CD4-positive, CD25-positive, alpha-beta regulatory T cell (primary cell): ENCODE measurements around the gene HLA-DMA. TPM values are rescaled to one million over a fixed set of nuclear protein-coding genes. Genes with fewer than 3 reads are reported as not detected.
"Not testable (repeated sequence)": the region's sequence is repeated elsewhere in the genome, so short reads cannot be mapped to it uniquely, and the experiment has no call there.

ENCODE experiments used
- ATAC-seq, 2 donors: fragments of 150-1000 bp; cut with Tn5 transposase; one replicate each; pipeline ENCODE4 v1.10.0; 2021; ENCODE audit warnings: low read depth in 2 of 2, moderate number of reproducible peaks in 2 of 2, moderate library complexity in 1 of 2
- DNase-seq, 3 donors: peaks; one replicate each; pipeline versions ENCODE4 v3.0.0 to v3.0.0-alpha.2; 2012 to 2022; ENCODE audit warnings: mixed read lengths in 1 of 3
- H3K27ac ChIP-seq: one replicate; pipeline ENCODE4 v1.7.0; 2013; ENCODE audit warnings: mild to moderate bottlenecking, low read length; ENCODE audit not compliant: insufficient read depth, poor library complexity, severe bottlenecking
- H3K27me3 ChIP-seq: one replicate; pipeline ENCODE4 v1.7.0; 2013; ENCODE audit warnings: low read length; ENCODE audit not compliant: control insufficient read depth, insufficient read depth
- H3K36me3 ChIP-seq: one replicate; pipeline ENCODE4 v1.7.0; 2013; ENCODE audit warnings: mild to moderate bottlenecking, low read length, moderate library complexity; ENCODE audit not compliant: control insufficient read depth, insufficient read depth
- H3K4me1 ChIP-seq: 2 replicates; pipeline ENCODE4 v1.7.0; 2013; ENCODE audit warnings: mild to moderate bottlenecking, low read length; ENCODE audit not compliant: insufficient read depth, control insufficient read depth, poor library complexity, severe bottlenecking
- H3K4me3 ChIP-seq: one replicate; pipeline ENCODE4 v1.7.0; 2013; ENCODE audit warnings: low read depth, mild to moderate bottlenecking, low read length, moderate library complexity
- H3K9me3 ChIP-seq, 2 experiments: 1 replicate in 1 of 2; 2 replicates in 1 of 2; pipeline ENCODE4 v1.7.0; 2013; ENCODE audit warnings: low read length in 2 of 2, mild to moderate bottlenecking in 1 of 2, moderate library complexity in 1 of 2; ENCODE audit not compliant: control insufficient read depth in 2 of 2
- H3K27ac Mint-ChIP-seq, 3 donors: one replicate each; pipeline ENCODE4 v1.8.0; 2020 to 2022; ENCODE audit warnings: mild to moderate bottlenecking in 3 of 3, mixed read lengths in 3 of 3, moderate library complexity in 2 of 3
- H3K27me3 Mint-ChIP-seq: one replicate; pipeline ENCODE4 v1.8.0; 2022; ENCODE audit warnings: mild to moderate bottlenecking, mixed read lengths
- H3K36me3 Mint-ChIP-seq: one replicate; pipeline ENCODE4 v1.8.0; 2020; ENCODE audit warnings: mixed read lengths
- H3K4me1 Mint-ChIP-seq, 4 donors: one replicate each; pipeline ENCODE4 v1.8.0; 2020 to 2022; ENCODE audit warnings: mixed read lengths in 4 of 4, mild to moderate bottlenecking in 1 of 4
- H3K4me3 Mint-ChIP-seq, 4 donors: one replicate each; pipeline ENCODE4 v1.8.0; 2020 to 2022; ENCODE audit warnings: mild to moderate bottlenecking in 4 of 4, mixed read lengths in 4 of 4, moderate library complexity in 3 of 4
- H3K9me3 Mint-ChIP-seq, 7 donors: one replicate each; pipeline ENCODE4 v1.8.0; 2020 to 2022; ENCODE audit warnings: mixed read lengths in 7 of 7, mild to moderate bottlenecking in 3 of 7, moderate library complexity in 2 of 7
- polyA plus RNA-seq, 4 donors: library from polyadenylated mRNA; unstranded; fragments of 300-500 nt; fragmentation: Illumina TruSeq; gene quantifications; one replicate each; pipeline ENCODE4 v1.2.3, GENCODE V29; 2021
- total RNA-seq: library from RNA; stranded (reverse); gene quantifications from one replicate; pipeline ENCODE4 v1.2.3, GENCODE V29; 2022

HLA-DMA gene
- total and polyA plus RNA-seq, 5 donors from 2014 or later = 32.3 to 89.3 (median 56.5) TPM

DNA sequence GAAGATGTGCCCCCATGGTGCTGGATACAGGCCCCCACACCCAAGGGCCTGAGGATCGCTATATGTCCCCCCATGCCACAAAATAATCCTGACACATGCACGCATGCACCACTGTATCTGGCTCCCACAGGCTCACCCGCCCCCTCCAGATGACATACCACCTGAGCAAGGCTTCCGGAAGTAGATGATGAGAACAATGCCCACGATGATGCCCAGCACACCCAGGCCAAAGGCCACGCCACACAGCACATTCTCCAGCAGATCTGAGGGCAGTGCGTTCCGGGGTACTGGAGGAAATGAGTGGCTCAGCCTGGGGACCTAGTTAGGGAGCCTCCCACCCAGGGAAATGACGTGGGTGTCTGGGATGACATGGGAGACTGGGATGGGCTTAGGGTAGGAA lies 3.8 kb downstream of the HLA-DMA start:
- H3K27ac Mint-ChIP-seq = peak overlapping the region in 1 of 3 donors; percentile 39
- H3K4me1 ChIP-seq = peaks cover 32% of the 10 kb centered on the region
- DNase-seq (no peak), ATAC-seq (no peak)
- H3K27me3 ChIP-seq = no peaks in the 10 kb centered on the region
- peaks cover 42 to 75% (median 55%) of the 10 kb centered on the region in 4 donors for H3K4me1 Mint-ChIP-seq
- H3K27me3 Mint-ChIP-seq = no peaks in the 10 kb centered on the region
- H3K9me3 ChIP-seq = no peaks in the 10 kb centered on the region
- no peaks in the 10 kb centered on the region for H3K9me3 Mint-ChIP-seq
- H3K27ac ChIP-seq = no peak overlapping the region
- H3K4me3 ChIP-seq = no peak overlapping the region
- H3K4me3 Mint-ChIP-seq = peak overlapping the region in 1 of 4 donors; percentile 38
- H3K36me3 ChIP-seq = no peaks in the 10 kb centered on the region
- H3K36me3 Mint-ChIP-seq = no peaks in the 10 kb centered on the region

- H3K36me3 ChIP-seq = no peaks in the 10 kb centered on the region
- H3K4me1 Mint-ChIP-seq = peaks cover 29 to 75% (median 51%) of the 10 kb centered on the region in 4 donors
- no peaks in the 10 kb centered on the region for H3K9me3 ChIP-seq
- no peak overlapping the region for H3K4me3 ChIP-seq
- H3K4me1 ChIP-seq = peaks cover 38% of the 10 kb centered on the region
- H3K27me3 Mint-ChIP-seq = no peaks in the 10 kb centered on the region
- DNase-seq (peak; percentile 23 to 56 (median 36)), ATAC-seq (peak; percentile 35 to 41)
- no peaks in the 10 kb centered on the region for H3K36me3 Mint-ChIP-seq
- no peaks in the 10 kb centered on the region for H3K9me3 Mint-ChIP-seq
- H3K27me3 ChIP-seq = no peaks in the 10 kb centered on the region
- H3K27ac Mint-ChIP-seq = peak overlapping the region in 2 of 3 donors; percentile 26 to 88
- H3K27ac ChIP-seq = no peak overlapping the region
- peak overlapping the region in 1 of 4 donors; percentile 48 for H3K4me3 Mint-ChIP-seq
Measured at GRCh38 chr6:32947552-32948465, 5.1 kb downstream of the HLA-DMA start.

- Mint-ChIP-seq H3K27me3 (no peaks in the 10 kb centered on the region), H3K4me3 (no peak overlapping the region), H3K27ac (peak overlapping the region; percentile 32 to 54 (median 41)), H3K4me1 (peaks cover 27 to 75% (median 49%) of the 10 kb centered on the region in 4 donors), H3K36me3 (no peaks in the 10 kb centered on the region), H3K9me3 (no peaks in the 10 kb centered on the region)
- no peak overlapping the region for H3K27ac ChIP-seq
- no peaks in the 10 kb centered on the region for H3K9me3 ChIP-seq
- no peaks in the 10 kb centered on the region for H3K36me3 ChIP-seq
- H3K27me3 ChIP-seq = no peaks in the 10 kb centered on the region
- ATAC-seq = no peak
- H3K4me1 ChIP-seq = peaks cover 38% of the 10 kb centered on the region
- no peak for DNase-seq
- no peak overlapping the region for H3K4me3 ChIP-seq
Measured at GRCh38 chr6:32946893-32947292, 6.0 kb downstream of the HLA-DMA start.

GRCh38 chr6:32945953-32946352 lies 6.9 kb downstream of the HLA-DMA start:
- H3K36me3 Mint-ChIP-seq = no peaks in the 10 kb centered on the region
- no peaks in the 10 kb centered on the region for H3K27me3 ChIP-seq
- no peak overlapping the region for H3K4me3 ChIP-seq
- DNase-seq (no peak), ATAC-seq (no peak)
- H3K9me3 ChIP-seq = no peaks in the 10 kb centered on the region
- H3K4me3 Mint-ChIP-seq = peak overlapping the region in 1 of 4 donors; percentile 68
- peaks cover 46% of the 10 kb centered on the region for H3K4me1 ChIP-seq
- no peaks in the 10 kb centered on the region for H3K27me3 Mint-ChIP-seq
- H3K27ac Mint-ChIP-seq = peak overlapping the region; percentile 43 to 95 (median 89)
- no peaks in the 10 kb centered on the region for H3K9me3 Mint-ChIP-seq
- no peak overlapping the region for H3K27ac ChIP-seq
- no peaks in the 10 kb centered on the region for H3K36me3 ChIP-seq
- peaks cover 35 to 82% (median 57%) of the 10 kb centered on the region in 4 donors for H3K4me1 Mint-ChIP-seq

DNA sequence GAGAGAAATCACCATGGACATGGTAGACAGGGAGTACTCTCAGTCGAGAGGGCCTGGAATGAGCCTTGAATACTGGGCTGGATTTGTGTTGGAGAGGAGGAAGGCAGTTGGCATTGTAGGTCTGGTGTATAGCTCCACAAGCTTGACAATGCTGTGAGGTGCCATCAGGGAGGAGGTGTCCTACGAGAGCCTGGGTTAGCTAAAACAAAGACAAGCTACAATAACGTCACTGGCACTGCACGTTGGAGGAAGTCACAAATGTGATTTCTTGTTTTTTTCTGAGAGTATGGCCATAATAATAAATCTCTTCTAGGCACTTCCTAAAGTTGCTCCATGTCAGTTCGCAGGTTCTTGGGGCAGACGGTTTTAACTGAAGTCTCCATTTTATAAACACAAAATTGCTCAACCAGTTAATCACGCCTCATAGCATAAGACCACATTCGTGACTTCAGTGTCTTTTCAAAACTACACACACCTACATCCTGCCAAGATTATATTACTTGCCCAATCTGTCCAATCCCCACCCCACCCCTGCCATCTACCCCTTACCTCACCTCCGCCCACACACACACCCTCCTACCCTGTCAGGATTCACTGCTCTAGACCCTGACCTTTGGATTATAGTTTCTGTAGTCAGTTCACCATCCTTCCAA lies 7.7 kb downstream of the HLA-DMA start:
- Histone ChIP-seq H3K9me3 (no peaks in the 10 kb centered on the region), H3K36me3 (no peaks in the 10 kb centered on the region), H3K4me1 (peaks cover 53% of the 10 kb centered on the region), H3K27me3 (no peaks in the 10 kb centered on the region), H3K27ac (peak overlapping the region; percentile 71), H3K4me3 (peak overlapping the region; percentile 1)
- peaks cover 36 to 86% (median 62%) of the 10 kb centered on the region in 4 donors for H3K4me1 Mint-ChIP-seq
- H3K4me3 Mint-ChIP-seq = peak overlapping the region in 3 of 4 donors; percentile 66 to 92 (median 68)
- peak overlapping the region; percentile 89 to 99 (median 95) for H3K27ac Mint-ChIP-seq
- no peaks in the 10 kb centered on the region for H3K9me3 Mint-ChIP-seq
- H3K27me3 Mint-ChIP-seq = no peaks in the 10 kb centered on the region
- ATAC-seq (peak; percentile 16), DNase-seq (peak in 2 of 3 donors; percentile 17 to 60)
- no peaks in the 10 kb centered on the region for H3K36me3 Mint-ChIP-seq

DNA sequence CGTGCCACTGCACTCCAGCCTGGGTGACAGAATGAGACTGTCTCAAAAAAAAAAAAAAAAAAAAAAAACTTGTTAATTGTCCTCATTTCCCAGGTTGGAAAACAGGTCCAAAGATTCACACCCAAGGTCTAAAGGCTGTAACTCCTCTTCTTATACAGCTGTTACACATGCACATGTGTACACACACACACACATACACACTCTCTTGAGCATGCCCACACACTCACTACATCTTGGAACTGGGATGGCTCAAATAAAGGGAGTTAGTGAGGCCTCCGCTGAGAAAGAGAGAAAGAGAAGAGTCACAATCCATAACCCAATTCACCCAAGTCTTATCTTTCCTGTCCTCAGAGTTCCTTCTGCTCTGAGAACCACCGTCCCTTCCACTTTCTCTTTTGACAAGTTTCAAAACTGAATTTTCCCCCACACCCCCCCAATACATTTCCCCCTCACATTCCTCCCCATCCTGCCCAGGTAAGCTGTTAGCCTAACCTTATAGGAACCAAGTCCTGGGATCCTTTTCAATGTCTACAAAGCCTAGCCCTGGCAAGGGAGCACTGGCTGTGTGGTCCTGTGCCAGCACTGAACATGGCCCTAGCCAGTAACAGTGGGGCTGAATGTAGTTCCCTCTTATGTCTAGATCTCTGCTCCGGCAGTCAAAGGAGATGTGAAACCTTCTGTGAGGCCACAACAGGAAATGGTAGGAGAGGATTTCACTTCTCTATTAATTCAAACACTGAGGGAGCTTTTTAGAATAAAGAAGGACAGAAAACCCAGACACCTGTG lies 8.8 kb downstream of the HLA-DMA start:
- peak overlapping the region; percentile 89 to 99 (median 95) for H3K27ac Mint-ChIP-seq
- peak overlapping the region; percentile 68 to 92 (median 82) for H3K4me3 Mint-ChIP-seq
- no peaks in the 10 kb centered on the region for H3K27me3 ChIP-seq
- H3K9me3 Mint-ChIP-seq = no peaks in the 10 kb centered on the region
- H3K27ac ChIP-seq = peak overlapping the region; percentile 71
- peak overlapping the region; percentile 76 for H3K4me3 ChIP-seq
- H3K4me1 ChIP-seq = peaks cover 60% of the 10 kb centered on the region
- H3K36me3 Mint-ChIP-seq = no peaks in the 10 kb centered on the region
- DNase-seq (peak; percentile 9 to 82 (median 46)), ATAC-seq (peak; percentile 42 to 52)
- no peaks in the 10 kb centered on the region for H3K36me3 ChIP-seq
- H3K9me3 ChIP-seq = no peaks in the 10 kb centered on the region
- H3K4me1 Mint-ChIP-seq = peaks cover 36 to 82% (median 57%) of the 10 kb centered on the region in 4 donors
- H3K27me3 Mint-ChIP-seq = no peaks in the 10 kb centered on the region

GRCh38 chr6:32942555-32943123 lies 10.3 kb downstream of the HLA-DMA start:
- Mint-ChIP-seq H3K27ac (peak overlapping the region; percentile 67 to 99 (median 86)), H3K4me1 (peaks cover 28 to 72% (median 56%) of the 10 kb centered on the region in 4 donors), H3K4me3 (peak overlapping the region in 1 of 4 donors; percentile 86)
- ATAC-seq, H3K9me3 Mint-ChIP-seq, H3K27me3 Mint-ChIP-seq, H3K27ac ChIP-seq, H3K4me3 ChIP-seq, H3K36me3 ChIP-seq, H3K36me3 Mint-ChIP-seq, H3K9me3 ChIP-seq, DNase-seq, H3K27me3 ChIP-seq: not testable (repeated sequence)
- H3K4me1 ChIP-seq = peaks cover 60% of the 10 kb centered on the region
